ENCODE results near the gene KCNK15. TPM values are rescaled to one million over a fixed set of nuclear protein-coding genes. Genes with fewer than 3 reads are reported as not detected.

Gene KCNK15
- total RNA-seq, 1 experiment from 2014 or later, result 0.13 TPM

- no peak for DNase-seq (ENCODE audit: low read depth, low spot score)
- in situ Hi-C loops (cut with HindIII; ENCODE audit: low pct_unique_long_range_greater_than_20kb, low sequenced_read_pairs), result no loop called here
These were observed 22.6 kb downstream of the KCNK15 start for GRCh38 chr20:44768256-44768655.

GRCh38 chr20:44768854-44769480 is 23.3 kb downstream of the KCNK15 start:
- in situ Hi-C loops (cut with HindIII; ENCODE audit: low pct_unique_long_range_greater_than_20kb, low sequenced_read_pairs), result no loop called here
- no peak for DNase-seq (ENCODE audit: low read depth, low spot score)

GRCh38 chr20:44769481-44769863 is 23.8 kb downstream of the KCNK15 start:
- in situ Hi-C loops (cut with HindIII; ENCODE audit: low pct_unique_long_range_greater_than_20kb, low sequenced_read_pairs), result no loop called here

GRCh38 chr20:44770484-44771171 is 25.0 kb downstream of the KCNK15 start:
- no peak for DNase-seq (ENCODE audit: low read depth, low spot score)
- in situ Hi-C loops (cut with HindIII; ENCODE audit: low pct_unique_long_range_greater_than_20kb, low sequenced_read_pairs), result no loop called here

More at GRCh38 chr20:44769481-44769863, 23.8 kb downstream of the KCNK15 start:
- DNase-seq (ENCODE audit: low read depth, low spot score), result no peak

GRCh38 chr20:44771172-44771535 is 25.5 kb downstream of the KCNK15 start:
- DNase-seq (ENCODE audit: low read depth, low spot score), result no peak
- in situ Hi-C loops (cut with HindIII; ENCODE audit: low pct_unique_long_range_greater_than_20kb, low sequenced_read_pairs), result no loop called here

GRCh38 chr20:44772636-44773035 is 27.0 kb downstream of the KCNK15 start:
- DNase-seq (ENCODE audit: low read depth, low spot score), result no peak
- in situ Hi-C loops (cut with HindIII; ENCODE audit: low pct_unique_long_range_greater_than_20kb, low sequenced_read_pairs), result no loop called here

- no peak for DNase-seq (ENCODE audit: low read depth, low spot score)
- in situ Hi-C loops (cut with HindIII; ENCODE audit: low pct_unique_long_range_greater_than_20kb, low sequenced_read_pairs), result no loop called here
These were observed 27.6 kb downstream of the KCNK15 start for GRCh38 chr20:44773070-44773829.

GRCh38 chr20:44776980-44777379 is 31.3 kb downstream of the KCNK15 start:
- in situ Hi-C loops (cut with HindIII; ENCODE audit: low pct_unique_long_range_greater_than_20kb, low sequenced_read_pairs), result no loop called here
- peak; percentile 30 for DNase-seq (ENCODE audit: low read depth, low spot score)

- peak; percentile 49 for DNase-seq (ENCODE audit: low read depth, low spot score)
- in situ Hi-C loops (cut with HindIII; ENCODE audit: low pct_unique_long_range_greater_than_20kb, low sequenced_read_pairs), result no loop called here
These were observed 34.6 kb downstream of the KCNK15 start for GRCh38 chr20:44780226-44780625.

GRCh38 chr20:44781118-44781517 is 35.5 kb downstream of the KCNK15 start:
- in situ Hi-C loops (cut with HindIII; ENCODE audit: low pct_unique_long_range_greater_than_20kb, low sequenced_read_pairs), result no loop called here
- no peak for DNase-seq (ENCODE audit: low read depth, low spot score)

GRCh38 chr20:44781791-44782190 is 36.1 kb downstream of the KCNK15 start:
- in situ Hi-C loops (cut with HindIII; ENCODE audit: low pct_unique_long_range_greater_than_20kb, low sequenced_read_pairs), result no loop called here
- DNase-seq (ENCODE audit: low read depth, low spot score), result no peak

GRCh38 chr20:44784688-44785087 is 39.0 kb downstream of the KCNK15 start:
- in situ Hi-C loops (cut with HindIII; ENCODE audit: low pct_unique_long_range_greater_than_20kb, low sequenced_read_pairs), result no loop called here

GRCh38 chr20:44785768-44786167 is 40.1 kb downstream of the KCNK15 start:
- peak; percentile 85 for DNase-seq (ENCODE audit: low read depth, low spot score)
- in situ Hi-C loops (cut with HindIII; ENCODE audit: low pct_unique_long_range_greater_than_20kb, low sequenced_read_pairs), result no loop called here

More at GRCh38 chr20:44784688-44785087, 39.0 kb downstream of the KCNK15 start:
- DNase-seq (ENCODE audit: low read depth, low spot score), result no peak

- DNase-seq (ENCODE audit: low read depth, low spot score), result no peak
- in situ Hi-C loops (cut with HindIII; ENCODE audit: low pct_unique_long_range_greater_than_20kb, low sequenced_read_pairs), result no loop called here
These were observed 41.6 kb downstream of the KCNK15 start for GRCh38 chr20:44787299-44787698.

GRCh38 chr20:44788706-44789456 is 43.2 kb downstream of the KCNK15 start:
- in situ Hi-C loops (cut with HindIII; ENCODE audit: low pct_unique_long_range_greater_than_20kb, low sequenced_read_pairs), result no loop called here
- no peak for DNase-seq (ENCODE audit: low read depth, low spot score)

- DNase-seq (ENCODE audit: low read depth, low spot score), result no peak
- in situ Hi-C loops (cut with HindIII; ENCODE audit: low pct_unique_long_range_greater_than_20kb, low sequenced_read_pairs), result no loop called here
These were observed 45.2 kb downstream of the KCNK15 start for GRCh38 chr20:44790638-44791393.

GRCh38 chr20:44792796-44793195 is 47.1 kb downstream of the KCNK15 start:
- in situ Hi-C loops (cut with HindIII; ENCODE audit: low pct_unique_long_range_greater_than_20kb, low sequenced_read_pairs), result no loop called here
- DNase-seq (ENCODE audit: low read depth, low spot score), result no peak

Data from SK-MEL-5 (cell line).